Mucosa of rectum (tissue), 2 donors: ENCODE results near the gene ACACA.

Experiments
- H3K27ac ChIP-seq, 2 donors: one replicate each; pipeline ENCODE4 v1.7.0; 2013; ENCODE audit warnings: inconsistent platforms in 2 of 2, low read depth in 2 of 2, low read length in 2 of 2
- H3K27me3 ChIP-seq, 2 donors: one replicate each; pipeline ENCODE4 v1.7.0; 2013; ENCODE audit warnings: low read length in 2 of 2; ENCODE audit not compliant: control insufficient read depth in 2 of 2, insufficient read depth in 2 of 2
- H3K36me3 ChIP-seq, 2 donors: one replicate each; pipeline ENCODE4 v1.7.0; 2013; ENCODE audit warnings: low read length in 2 of 2; ENCODE audit not compliant: control insufficient read depth in 2 of 2, insufficient read depth in 2 of 2
- H3K4me1 ChIP-seq, 2 donors: one replicate each; pipeline ENCODE4 v1.7.0; 2013; ENCODE audit warnings: low read length in 2 of 2, mild to moderate bottlenecking in 1 of 2; ENCODE audit not compliant: control insufficient read depth in 2 of 2, insufficient read depth in 2 of 2
- H3K4me3 ChIP-seq, 2 donors: one replicate each; pipeline ENCODE4 v1.7.0; 2013; ENCODE audit warnings: low read length in 2 of 2
- H3K9ac ChIP-seq, 2 donors: one replicate each; pipeline ENCODE4 v1.7.0; 2013; ENCODE audit warnings: low read length in 2 of 2, low read depth in 1 of 2, mild to moderate bottlenecking in 1 of 2
- H3K9me3 ChIP-seq, 2 donors: one replicate each; pipeline ENCODE4 v1.7.0; 2013; ENCODE audit warnings: low read length in 2 of 2; ENCODE audit not compliant: control insufficient read depth in 2 of 2
- donor health status: healthy.
- donor health status: Normal muscosa, but diverticular disease.

The ACACA gene

DNA sequence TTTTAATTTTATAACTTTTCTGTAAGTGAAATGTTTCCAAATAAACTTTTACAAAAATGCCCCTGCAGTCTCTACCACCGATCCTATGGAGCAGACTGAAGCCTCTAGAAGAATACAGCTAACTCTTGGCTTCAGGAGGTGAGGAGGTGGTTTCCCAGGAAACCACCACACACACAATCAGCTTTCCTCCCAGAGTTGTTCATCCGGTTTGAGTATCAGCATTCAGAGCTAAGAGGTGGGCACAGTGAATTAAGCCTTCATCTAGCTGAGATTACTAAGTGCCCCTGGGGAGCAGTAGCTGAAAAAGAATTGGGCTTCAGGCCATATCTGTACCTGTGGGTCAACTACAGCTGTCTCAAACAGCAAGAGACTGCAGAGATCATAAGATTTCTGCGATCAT is 318.2 kb downstream of the ACACA start:
- no peak overlapping the region for H3K4me3 ChIP-seq
- peaks cover 17 to 20% of the 10 kb centered on the region in 2 donors for H3K4me1 ChIP-seq
- H3K9me3 ChIP-seq: no peaks in the 10 kb centered on the region
- H3K9ac ChIP-seq: no peak overlapping the region
- H3K27me3 ChIP-seq: no peaks in the 10 kb centered on the region
- H3K27ac ChIP-seq: no peak overlapping the region
- H3K36me3 ChIP-seq: peaks cover 16 to 28% of the 10 kb centered on the region in 2 donors

DNA sequence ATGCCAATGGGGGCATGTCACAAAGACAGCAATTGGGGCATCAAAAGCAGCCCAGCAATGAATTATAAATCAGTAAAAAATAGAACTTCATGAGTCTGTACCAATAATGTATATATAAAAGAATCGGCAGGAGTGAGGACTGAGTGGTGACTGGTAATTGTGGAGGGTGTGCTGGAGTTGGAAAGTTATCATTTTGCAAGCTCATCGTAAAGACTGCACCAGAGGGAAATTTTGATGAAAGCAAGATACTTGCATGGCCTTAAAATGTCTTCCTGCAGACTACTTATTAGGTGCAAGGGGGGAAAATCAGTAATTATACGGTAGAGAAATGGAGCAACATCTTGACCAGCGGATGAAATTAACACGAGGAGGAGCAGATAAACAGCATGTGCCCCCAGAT is 319.0 kb downstream of the ACACA start:
- Histone ChIP-seq H3K4me1 (peaks cover 15 to 20% of the 10 kb centered on the region in 2 donors), H3K36me3 (peaks cover 16 to 28% of the 10 kb centered on the region in 2 donors), H3K9ac (no peak overlapping the region), H3K9me3 (no peaks in the 10 kb centered on the region), H3K27me3 (no peaks in the 10 kb centered on the region), H3K27ac (no peak overlapping the region), H3K4me3 (no peak overlapping the region)

DNA sequence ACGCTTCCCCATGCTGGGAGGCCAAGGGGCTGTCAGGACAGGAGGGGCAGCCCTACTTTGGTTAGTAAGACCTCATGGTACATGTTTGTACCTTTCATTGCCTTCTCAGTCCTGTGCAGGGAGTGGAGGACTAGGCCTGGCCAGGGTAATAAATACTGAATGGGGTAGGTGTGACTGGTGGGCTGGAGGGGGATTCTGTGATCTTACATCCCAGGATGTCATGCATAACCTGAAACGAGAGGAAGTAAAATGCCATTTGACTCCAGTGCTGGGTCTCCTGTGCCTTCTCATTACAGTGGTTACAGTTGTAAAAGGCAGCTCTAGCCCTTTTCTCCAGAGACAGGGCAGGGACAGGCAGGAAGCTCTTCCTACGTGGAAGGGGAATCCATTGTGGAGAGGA is 319.7 kb downstream of the ACACA start:
- Histone ChIP-seq H3K27ac (no peak overlapping the region), H3K9ac (no peak overlapping the region), H3K4me1 (peaks cover 9 to 15% of the 10 kb centered on the region in 2 donors), H3K36me3 (peaks cover 16 to 28% of the 10 kb centered on the region in 2 donors), H3K27me3 (no peaks in the 10 kb centered on the region), H3K4me3 (no peak overlapping the region), H3K9me3 (no peaks in the 10 kb centered on the region)

DNA sequence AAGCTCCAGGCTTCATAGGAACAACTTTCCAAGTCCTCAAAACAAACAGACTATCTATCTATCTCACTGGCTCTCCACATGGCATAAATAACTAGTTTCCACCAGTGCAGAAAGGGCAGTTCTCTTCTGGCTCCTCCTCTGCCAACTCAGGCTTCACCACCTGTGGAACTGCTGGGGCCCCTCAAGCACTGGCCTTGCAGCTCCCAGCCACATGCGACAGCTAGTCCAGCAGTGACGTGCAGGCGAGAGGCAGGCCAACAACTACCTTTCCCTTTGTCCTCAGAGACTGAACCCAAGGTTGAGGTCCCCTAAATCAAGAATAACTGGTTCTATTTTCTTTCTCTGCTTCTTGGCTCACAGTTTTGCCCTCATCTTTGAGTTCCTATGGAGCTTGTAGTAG is 320.3 kb downstream of the ACACA start:
- Histone ChIP-seq H3K4me3 (no peak overlapping the region), H3K27ac (no peak overlapping the region), H3K27me3 (no peaks in the 10 kb centered on the region), H3K4me1 (peaks cover 4 to 10% of the 10 kb centered on the region in 2 donors), H3K9me3 (no peaks in the 10 kb centered on the region), H3K9ac (no peak overlapping the region), H3K36me3 (peaks cover 16 to 28% of the 10 kb centered on the region in 2 donors)

DNA sequence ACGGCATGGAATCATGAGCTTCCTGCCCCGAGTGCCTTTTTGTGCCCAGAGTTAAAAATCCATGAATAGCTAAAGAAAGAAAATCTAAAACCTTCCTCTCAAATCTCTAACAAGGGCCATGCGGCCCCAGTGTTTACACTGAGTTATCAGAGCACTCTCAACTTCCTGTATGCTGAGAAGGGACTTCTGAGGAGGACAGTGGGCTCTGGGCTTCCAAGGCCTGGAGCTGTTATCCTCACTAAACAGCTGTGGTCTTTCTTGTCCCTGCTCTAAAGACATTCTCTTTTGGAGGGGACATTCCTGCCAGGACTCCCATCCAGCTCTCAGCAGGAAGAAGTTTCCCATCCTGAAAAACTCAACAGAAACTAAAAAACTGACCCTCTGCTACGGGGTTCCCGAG is 322.3 kb downstream of the ACACA start:
- H3K27ac ChIP-seq: no peak overlapping the region
- H3K4me3 ChIP-seq: no peak overlapping the region
- H3K4me1 ChIP-seq: no peaks in the 10 kb centered on the region
- no peak overlapping the region for H3K9ac ChIP-seq
- no peaks in the 10 kb centered on the region for H3K9me3 ChIP-seq
- peaks cover 16 to 24% of the 10 kb centered on the region in 2 donors for H3K36me3 ChIP-seq
- no peaks in the 10 kb centered on the region for H3K27me3 ChIP-seq

DNA sequence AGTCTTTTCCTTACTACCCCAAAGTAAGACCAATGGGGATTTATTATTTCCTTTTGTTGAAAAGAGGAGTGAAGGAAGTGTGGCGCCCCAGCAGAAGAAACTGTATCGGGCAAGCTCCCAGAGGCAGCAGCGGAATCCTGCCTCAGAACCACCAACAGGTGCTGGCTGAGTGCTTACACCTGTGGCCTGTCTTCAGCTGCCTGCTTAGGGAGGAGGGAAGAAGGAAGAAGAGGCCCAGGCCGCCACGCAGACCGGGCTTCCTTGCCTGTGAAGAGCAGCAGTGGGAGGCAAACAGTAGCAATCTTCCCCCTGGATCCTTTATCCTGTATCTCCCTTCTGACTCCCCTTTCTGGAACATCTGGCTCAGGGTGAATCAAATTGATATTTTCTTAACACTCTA is 323.2 kb downstream of the ACACA start:
- H3K27me3 ChIP-seq: no peaks in the 10 kb centered on the region
- H3K9ac ChIP-seq: no peak overlapping the region
- peaks cover 16 to 19% of the 10 kb centered on the region in 2 donors for H3K36me3 ChIP-seq
- H3K4me3 ChIP-seq: no peak overlapping the region
- H3K27ac ChIP-seq: no peak overlapping the region
- no peaks in the 10 kb centered on the region for H3K4me1 ChIP-seq
- no peaks in the 10 kb centered on the region for H3K9me3 ChIP-seq

DNA sequence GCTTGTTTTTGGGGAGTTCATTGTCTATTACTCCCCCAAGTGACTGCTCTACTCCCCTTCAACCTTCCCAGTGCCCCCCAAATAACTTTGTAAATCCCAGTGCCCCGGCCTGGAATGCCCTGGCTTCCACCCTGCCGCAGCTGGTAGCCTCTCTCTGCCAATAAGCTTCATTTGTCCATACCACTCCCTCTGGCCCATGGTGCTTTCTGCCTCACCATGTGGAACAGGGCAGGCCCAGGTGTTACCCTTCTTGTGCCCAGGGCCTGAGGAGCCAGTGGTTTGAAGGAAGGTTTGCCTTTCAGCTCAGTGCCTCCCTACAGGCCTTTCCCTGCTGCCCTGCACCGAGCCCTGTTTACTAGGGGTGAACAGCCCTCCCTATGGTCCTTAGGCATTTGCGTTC is 323.7 kb downstream of the ACACA start:
- Histone ChIP-seq H3K27me3 (no peaks in the 10 kb centered on the region), H3K9me3 (no peaks in the 10 kb centered on the region), H3K4me1 (no peaks in the 10 kb centered on the region), H3K36me3 (peaks cover 16 to 18% of the 10 kb centered on the region in 2 donors), H3K27ac (no peak overlapping the region), H3K9ac (no peak overlapping the region), H3K4me3 (no peak overlapping the region)

DNA sequence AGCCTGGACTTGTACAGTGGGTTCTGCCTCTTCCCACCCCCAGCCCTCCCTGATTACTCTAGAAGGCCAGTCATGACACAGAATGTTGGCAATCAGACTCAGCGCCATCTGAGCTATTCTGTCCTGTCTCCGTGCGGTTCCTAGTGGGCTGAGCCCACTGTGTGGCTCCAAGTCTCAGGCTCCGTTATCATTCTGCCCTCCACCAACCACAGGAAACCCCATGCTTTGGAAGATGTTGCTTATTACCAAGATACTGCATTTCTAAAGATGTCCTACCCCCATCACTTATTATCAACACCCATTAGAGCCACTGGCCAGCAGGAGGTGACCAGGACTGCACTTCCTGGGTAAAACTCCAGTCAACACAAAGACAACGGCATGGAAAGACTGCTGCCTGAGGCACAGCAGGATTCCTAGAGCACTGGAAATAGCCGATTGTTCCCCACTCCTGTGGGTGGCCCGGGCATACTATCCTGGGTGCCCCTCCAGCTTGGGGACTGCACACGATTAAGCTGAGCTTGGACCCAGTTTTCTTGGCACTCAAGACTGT is 324.2 kb downstream of the ACACA start:
- Histone ChIP-seq H3K36me3 (peaks cover 14 to 16% of the 10 kb centered on the region in 2 donors), H3K4me1 (no peaks in the 10 kb centered on the region), H3K4me3 (no peak overlapping the region), H3K9ac (no peak overlapping the region), H3K9me3 (no peaks in the 10 kb centered on the region), H3K27me3 (no peaks in the 10 kb centered on the region), H3K27ac (no peak overlapping the region)

DNA sequence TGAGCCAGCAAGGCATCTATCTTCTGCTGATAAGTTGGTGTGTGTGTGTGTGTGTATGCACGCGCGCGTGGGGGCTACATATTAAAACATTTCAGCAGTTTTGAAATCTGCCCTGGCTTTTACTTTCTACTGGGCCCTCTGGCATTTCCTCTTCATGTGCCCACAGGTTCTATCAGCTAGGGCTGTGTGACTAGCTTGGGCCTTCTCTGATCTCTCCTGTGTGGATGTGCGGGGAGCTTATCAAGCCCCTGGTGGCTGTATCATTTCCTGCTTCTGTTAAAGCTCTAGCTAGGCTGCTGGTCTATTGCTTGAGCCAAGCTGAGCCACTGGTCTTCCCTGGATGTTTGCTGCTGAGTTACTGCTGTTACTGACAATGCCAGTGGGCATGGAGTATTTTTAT is 325.3 kb downstream of the ACACA start:
- no peaks in the 10 kb centered on the region for H3K27me3 ChIP-seq
- H3K27ac ChIP-seq: no peak overlapping the region
- H3K36me3 ChIP-seq: peaks cover 4 to 9% of the 10 kb centered on the region in 2 donors
- no peaks in the 10 kb centered on the region for H3K4me1 ChIP-seq
- no peak overlapping the region for H3K4me3 ChIP-seq
- no peak overlapping the region for H3K9ac ChIP-seq
- no peaks in the 10 kb centered on the region for H3K9me3 ChIP-seq

DNA sequence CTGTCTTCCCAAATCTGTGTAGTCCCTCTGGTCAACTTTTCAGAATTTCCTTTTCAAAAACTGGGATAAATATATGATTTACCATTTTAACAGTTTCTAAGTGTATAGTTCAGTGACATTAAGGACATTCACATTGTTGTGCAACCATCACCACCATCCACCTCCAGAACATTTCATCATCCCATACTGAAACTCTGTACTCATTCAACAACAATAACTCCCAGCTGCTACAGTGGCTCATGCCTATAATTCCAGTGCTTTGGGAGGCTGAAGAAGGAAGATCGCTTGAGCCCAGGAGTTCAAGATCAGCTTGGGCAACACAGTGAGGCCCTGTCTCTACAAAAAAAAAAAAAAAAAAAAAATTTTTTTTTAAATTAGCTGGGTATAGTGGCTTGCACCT is 326.9 kb downstream of the ACACA start:
- no peaks in the 10 kb centered on the region for H3K9me3 ChIP-seq

More for the DNA sequence above, 326.9 kb downstream of the ACACA start:
- Histone ChIP-seq H3K4me1 (no peaks in the 10 kb centered on the region), H3K27me3 (no peaks in the 10 kb centered on the region), H3K27ac (no peak overlapping the region), H3K4me3 (no peak overlapping the region), H3K9ac (no peak overlapping the region), H3K36me3 (no peaks in the 10 kb centered on the region)
